HG03432 (cell line): ENCODE results near the gene KIF1B.
"Not testable (repeated sequence)": the region's sequence is repeated elsewhere in the genome, so short reads cannot be mapped to it uniquely, and the experiment has no call there.

Experiments
- ATAC-seq: cut with Tn5 transposase; IDR thresholded peaks from one replicate; pipeline ENCODE4 v1.9.1; 2021; ENCODE audit warnings: mild to moderate bottlenecking, moderate library complexity; ENCODE audit not compliant: unreplicated experiment

KIF1B gene

GRCh38 chr1:10419351-10419750 lies 209.0 kb downstream of the KIF1B start:
- ATAC-seq: no peak

- no peak for ATAC-seq
Observed at GRCh38 chr1:10421637-10422036, 211.3 kb downstream of the KIF1B start.

- no peak for ATAC-seq
Observed at GRCh38 chr1:10424034-10424433, 213.7 kb downstream of the KIF1B start.

- no peak for ATAC-seq
Observed at GRCh38 chr1:10424651-10425050, 214.3 kb downstream of the KIF1B start.

GRCh38 chr1:10425826-10426534 lies 215.6 kb downstream of the KIF1B start:
- not testable (repeated sequence) for ATAC-seq

- ATAC-seq: not testable (repeated sequence)
Observed at GRCh38 chr1:10426535-10426848, 216.1 kb downstream of the KIF1B start.

GRCh38 chr1:10428984-10429383 lies 218.6 kb downstream of the KIF1B start:
- ATAC-seq: no peak

GRCh38 chr1:10429868-10430215 lies 219.5 kb downstream of the KIF1B start:
- ATAC-seq: no peak

GRCh38 chr1:10430216-10431069 lies 220.1 kb downstream of the KIF1B start, which contains the start of gene CENPS:
Gene CENPS, plus strand, starts transcription at chr1:10430433. Its CDS starts 85 bp downstream, at chr1:10430518.
- ATAC-seq: peak; percentile 87
